ENCODE data around the gene TEKT5.

Gene TEKT5

DNA sequence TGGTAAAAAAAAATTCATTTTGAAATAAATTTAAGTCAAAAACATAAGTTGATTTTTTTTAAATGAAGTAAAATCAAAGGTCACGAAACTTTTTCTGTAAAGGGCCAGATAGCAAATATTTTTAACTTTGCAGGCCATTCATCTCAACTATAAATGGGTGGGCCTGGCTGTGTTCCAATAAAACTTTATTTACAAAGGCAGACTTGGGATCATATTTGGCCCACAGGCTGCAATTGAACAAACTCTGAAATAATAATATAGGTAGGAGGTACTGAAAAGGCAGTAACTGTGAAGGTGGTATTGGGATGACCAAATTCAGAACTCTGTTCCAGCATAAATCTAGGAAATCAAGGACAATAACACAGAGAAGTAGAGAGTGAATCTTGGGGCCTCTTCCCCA is 102.1 kb downstream of the TEKT5 start:
- Histone ChIP-seq H3K4me1 (ENCODE audit: control extremely low read depth in 1 of 4, control insufficient read depth in 4 of 4, insufficient read depth in 4 of 4, low read length in 3 of 4) (no peaks in the 10 kb centered on the region), H3K4me3 (ENCODE audit: control insufficient read depth in 1 of 7, extremely low read depth in 1 of 7, insufficient read depth in 4 of 7, low read depth in 2 of 7, low read length in 6 of 7) (no peak overlapping the region), H3K27ac (ENCODE audit: insufficient read depth in 1 of 2, low read depth in 1 of 2, low read length in 2 of 2, poor library complexity in 1 of 2, severe bottlenecking in 2 of 2) (no peak overlapping the region), H3K27me3 (replicated peaks in 2 of 5; ENCODE audit: control insufficient read depth in 4 of 5, insufficient read depth in 5 of 5, low read length in 4 of 5) (peaks cover 0 to 7% (median 0%) of the 10 kb centered on the region in 5 experiments), H3K9me3 (ENCODE audit: control extremely low read depth in 1 of 5, control insufficient read depth in 4 of 5, insufficient read depth in 2 of 5, low read depth in 1 of 5, low read length in 4 of 5) (no peaks in the 10 kb centered on the region), H3K36me3 (ENCODE audit: control insufficient read depth in 4 of 4, insufficient read depth in 4 of 4, low read length in 3 of 4) (no peaks in the 10 kb centered on the region)
- no CpG with 5 or more reads among the region's 1 CpG for WGBS (ENCODE audit: insufficient coverage)
- CTCF ChIA-PET, result no interaction called here
- POLR2A ChIA-PET, result no interaction called here
- DNase-seq, result no peak

GRCh38 chr16:10590342-10590741 is 104.4 kb downstream of the TEKT5 start:
- Histone ChIP-seq H3K9me3 (ENCODE audit: control extremely low read depth in 1 of 5, control insufficient read depth in 4 of 5, insufficient read depth in 2 of 5, low read depth in 1 of 5, low read length in 4 of 5) (no peaks in the 10 kb centered on the region), H3K36me3 (ENCODE audit: control insufficient read depth in 4 of 4, insufficient read depth in 4 of 4, low read length in 3 of 4) (no peaks in the 10 kb centered on the region), H3K27me3 (replicated peaks in 2 of 5; ENCODE audit: control insufficient read depth in 4 of 5, insufficient read depth in 5 of 5, low read length in 4 of 5) (peaks cover 0 to 3% (median 0%) of the 10 kb centered on the region in 5 experiments), H3K4me3 (ENCODE audit: control insufficient read depth in 1 of 7, extremely low read depth in 1 of 7, insufficient read depth in 4 of 7, low read depth in 2 of 7, low read length in 6 of 7) (no peak overlapping the region), H3K4me1 (ENCODE audit: control extremely low read depth in 1 of 4, control insufficient read depth in 4 of 4, insufficient read depth in 4 of 4, low read length in 3 of 4) (no peaks in the 10 kb centered on the region), H3K27ac (ENCODE audit: insufficient read depth in 1 of 2, low read depth in 1 of 2, low read length in 2 of 2, poor library complexity in 1 of 2, severe bottlenecking in 2 of 2) (no peak overlapping the region)
- no peak for DNase-seq
- POLR2A ChIA-PET, result no interaction called here
- WGBS (ENCODE audit: insufficient coverage), result 83% methylated on average over 3 of the region's 4 CpGs
- CTCF ChIA-PET, result no interaction called here

- POLR2A ChIA-PET, result no interaction called here
- CTCF ChIA-PET, result interaction anchor here (1.2 kb wide), 1 partner anchor 22 kb away, joined by 3 read pairs; no protein-coding TSS in a partner anchor
- peaks cover 0 to 3% (median 0%) of the 10 kb centered on the region in 5 experiments for H3K27me3 ChIP-seq (replicated peaks in 2 of 5; ENCODE audit: control insufficient read depth in 4 of 5, insufficient read depth in 5 of 5, low read length in 4 of 5)
- H3K36me3 ChIP-seq (ENCODE audit: control insufficient read depth in 4 of 4, insufficient read depth in 4 of 4, low read length in 3 of 4), result no peaks in the 10 kb centered on the region
- 100% methylated on average over 3 of the region's 5 CpGs for WGBS (ENCODE audit: insufficient coverage)
- no peaks in the 10 kb centered on the region for H3K9me3 ChIP-seq (ENCODE audit: control extremely low read depth in 1 of 5, control insufficient read depth in 4 of 5, insufficient read depth in 2 of 5, low read depth in 1 of 5, low read length in 4 of 5)
- H3K4me1 ChIP-seq (ENCODE audit: control extremely low read depth in 1 of 4, control insufficient read depth in 4 of 4, insufficient read depth in 4 of 4, low read length in 3 of 4), result no peaks in the 10 kb centered on the region
- no peak overlapping the region for H3K27ac ChIP-seq (ENCODE audit: insufficient read depth in 1 of 2, low read depth in 1 of 2, low read length in 2 of 2, poor library complexity in 1 of 2, severe bottlenecking in 2 of 2)
- no peak for DNase-seq
- H3K4me3 ChIP-seq (ENCODE audit: control insufficient read depth in 1 of 7, extremely low read depth in 1 of 7, insufficient read depth in 4 of 7, low read depth in 2 of 7, low read length in 6 of 7), result no peak overlapping the region
Observed at GRCh38 chr16:10589109-10589508, 105.6 kb downstream of the TEKT5 start.

DNA sequence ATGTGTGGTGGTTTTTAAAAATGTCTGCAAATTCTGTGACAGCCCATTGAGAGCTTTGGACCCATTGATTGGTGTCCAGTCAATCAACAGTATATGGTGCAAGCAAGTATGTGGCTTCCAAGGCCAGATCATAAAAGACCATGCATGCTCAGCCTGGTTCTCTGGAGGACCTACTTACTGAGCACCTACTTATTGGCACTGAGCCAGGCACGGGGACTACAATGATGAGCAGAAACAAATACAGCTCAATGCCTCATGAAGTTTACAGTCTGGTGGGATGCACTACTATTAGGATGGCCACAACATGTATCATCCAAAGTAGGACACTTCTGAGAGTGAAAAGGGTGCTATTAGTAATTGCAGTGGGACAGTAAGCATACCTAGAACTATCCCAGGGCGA is 107.1 kb downstream of the TEKT5 start:
- WGBS (ENCODE audit: insufficient coverage), result 90% methylated on average over 1 of the region's 2 CpGs
- ChIA-PET CTCF (no interaction called here), POLR2A (interaction anchor here (0.7 kb wide), 1 partner anchor 319 kb away, joined by 3 read pairs; no protein-coding TSS in a partner anchor)
- no peak overlapping the region for H3K4me3 ChIP-seq (ENCODE audit: control insufficient read depth in 1 of 7, extremely low read depth in 1 of 7, insufficient read depth in 4 of 7, low read depth in 2 of 7, low read length in 6 of 7)
- no peaks in the 10 kb centered on the region for H3K4me1 ChIP-seq (ENCODE audit: control extremely low read depth in 1 of 4, control insufficient read depth in 4 of 4, insufficient read depth in 4 of 4, low read length in 3 of 4)
- peaks cover 0 to 5% (median 3%) of the 10 kb centered on the region in 5 experiments for H3K9me3 ChIP-seq (ENCODE audit: control extremely low read depth in 1 of 5, control insufficient read depth in 4 of 5, insufficient read depth in 2 of 5, low read depth in 1 of 5, low read length in 4 of 5)
- H3K27ac ChIP-seq (ENCODE audit: insufficient read depth in 1 of 2, low read depth in 1 of 2, low read length in 2 of 2, poor library complexity in 1 of 2, severe bottlenecking in 2 of 2), result no peak overlapping the region
- DNase-seq, result no peak
- peaks cover 0 to 11% (median 10%) of the 10 kb centered on the region in 5 experiments for H3K27me3 ChIP-seq (replicated peaks in 2 of 5; ENCODE audit: control insufficient read depth in 4 of 5, insufficient read depth in 5 of 5, low read length in 4 of 5)
- no peaks in the 10 kb centered on the region for H3K36me3 ChIP-seq (ENCODE audit: control insufficient read depth in 4 of 4, insufficient read depth in 4 of 4, low read length in 3 of 4)

DNA sequence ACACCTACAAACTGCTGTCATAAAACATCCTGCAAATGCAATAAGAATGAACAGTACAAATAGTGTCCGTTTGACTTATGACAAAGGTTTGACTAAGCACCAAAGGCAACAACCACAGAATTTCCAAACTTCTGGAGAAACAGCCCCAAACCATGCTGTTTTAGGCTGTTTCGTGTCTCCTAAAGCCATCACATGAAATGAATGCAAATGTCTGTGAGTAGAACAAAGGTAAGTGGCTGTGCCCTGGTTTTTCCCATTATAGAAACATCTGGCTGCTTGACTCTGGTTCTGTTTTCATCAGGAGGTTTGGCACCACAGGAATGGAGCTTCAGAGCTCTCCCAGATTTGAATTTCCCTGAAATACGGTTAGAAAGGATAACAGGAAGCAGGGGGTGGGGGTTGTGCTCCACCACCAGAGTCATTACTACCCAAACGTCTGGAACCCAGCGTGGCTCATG is 109.7 kb downstream of the TEKT5 start:
- peaks cover 0 to 5% (median 3%) of the 10 kb centered on the region in 5 experiments for H3K9me3 ChIP-seq (ENCODE audit: control extremely low read depth in 1 of 5, control insufficient read depth in 4 of 5, insufficient read depth in 2 of 5, low read depth in 1 of 5, low read length in 4 of 5)
- peaks cover 0 to 34% (median 22%) of the 10 kb centered on the region in 5 experiments for H3K27me3 ChIP-seq (replicated peaks in 2 of 5; ENCODE audit: control insufficient read depth in 4 of 5, insufficient read depth in 5 of 5, low read length in 4 of 5)
- DNase-seq, result no peak
- ChIA-PET CTCF (no interaction called here), POLR2A (no interaction called here)
- H3K4me1 ChIP-seq (ENCODE audit: control extremely low read depth in 1 of 4, control insufficient read depth in 4 of 4, insufficient read depth in 4 of 4, low read length in 3 of 4), result peaks cover 0 to 10% (median 8%) of the 10 kb centered on the region in 4 experiments
- WGBS (ENCODE audit: insufficient coverage), result 83% methylated on average over 3 of the region's 5 CpGs
- no peaks in the 10 kb centered on the region for H3K36me3 ChIP-seq (ENCODE audit: control insufficient read depth in 4 of 4, insufficient read depth in 4 of 4, low read length in 3 of 4)
- no peak overlapping the region for H3K4me3 ChIP-seq (ENCODE audit: control insufficient read depth in 1 of 7, extremely low read depth in 1 of 7, insufficient read depth in 4 of 7, low read depth in 2 of 7, low read length in 6 of 7)
- H3K27ac ChIP-seq (ENCODE audit: insufficient read depth in 1 of 2, low read depth in 1 of 2, low read length in 2 of 2, poor library complexity in 1 of 2, severe bottlenecking in 2 of 2), result no peak overlapping the region

DNA sequence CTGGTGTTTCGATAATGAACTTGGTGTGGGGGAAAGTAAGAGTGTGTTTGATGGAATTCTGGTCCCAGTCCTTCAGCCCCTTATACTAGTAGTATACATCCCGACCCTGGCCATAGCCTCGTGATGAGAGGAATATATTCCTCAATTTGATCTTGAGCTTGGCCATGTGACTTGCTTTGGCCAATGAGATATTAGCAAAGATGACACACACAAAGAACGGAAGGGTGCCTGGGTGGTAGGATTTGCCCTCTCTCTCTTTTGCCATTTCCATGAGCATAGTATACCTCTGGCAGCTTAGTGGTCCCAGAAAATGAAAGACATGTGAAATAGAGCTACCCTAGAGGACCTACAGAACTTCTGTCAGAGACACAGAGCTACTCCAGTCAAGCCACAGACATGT is 111.5 kb downstream of the TEKT5 start:
- no peak overlapping the region for H3K4me3 ChIP-seq (ENCODE audit: control insufficient read depth in 1 of 7, extremely low read depth in 1 of 7, insufficient read depth in 4 of 7, low read depth in 2 of 7, low read length in 6 of 7)
- H3K27ac ChIP-seq (ENCODE audit: insufficient read depth in 1 of 2, low read depth in 1 of 2, low read length in 2 of 2, poor library complexity in 1 of 2, severe bottlenecking in 2 of 2), result no peak overlapping the region
- ChIA-PET CTCF (no interaction called here), POLR2A (no interaction called here)
- H3K36me3 ChIP-seq (ENCODE audit: control insufficient read depth in 4 of 4, insufficient read depth in 4 of 4, low read length in 3 of 4), result no peaks in the 10 kb centered on the region
- peaks cover 0 to 15% (median 10%) of the 10 kb centered on the region in 4 experiments for H3K4me1 ChIP-seq (ENCODE audit: control extremely low read depth in 1 of 4, control insufficient read depth in 4 of 4, insufficient read depth in 4 of 4, low read length in 3 of 4)
- H3K9me3 ChIP-seq (ENCODE audit: control extremely low read depth in 1 of 5, control insufficient read depth in 4 of 5, insufficient read depth in 2 of 5, low read depth in 1 of 5, low read length in 4 of 5), result peaks cover 0 to 5% (median 3%) of the 10 kb centered on the region in 5 experiments
- H3K27me3 ChIP-seq (replicated peaks in 2 of 5; ENCODE audit: control insufficient read depth in 4 of 5, insufficient read depth in 5 of 5, low read length in 4 of 5), result peaks cover 0 to 51% (median 33%) of the 10 kb centered on the region in 5 experiments
- 100% methylated on average over 1 of the region's 4 CpGs for WGBS (ENCODE audit: insufficient coverage)
- DNase-seq, result no peak

DNA sequence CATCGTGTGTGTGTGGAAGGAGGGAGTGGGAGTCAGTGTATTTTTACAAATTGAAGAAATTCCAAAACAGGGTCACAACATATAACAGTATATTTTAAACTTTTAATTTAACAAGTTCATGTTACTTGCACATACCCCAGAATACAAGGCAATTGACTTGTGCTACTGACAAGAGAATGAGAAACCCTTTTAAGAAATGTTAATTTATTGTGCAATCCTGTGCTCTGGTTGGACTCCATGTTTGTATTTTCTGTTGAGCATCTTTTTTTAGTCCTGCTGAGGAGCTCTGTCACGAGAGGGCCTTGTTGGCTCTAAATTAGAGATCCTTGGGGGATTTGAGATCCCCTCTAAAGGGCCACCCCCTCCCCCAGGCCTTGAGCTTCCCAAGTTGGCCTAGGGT is 113.2 kb downstream of the TEKT5 start:
- ChIA-PET CTCF (no interaction called here), POLR2A (no interaction called here)
- 67% methylated on average over 1 of the region's 2 CpGs for WGBS (ENCODE audit: insufficient coverage)
- H3K9me3 ChIP-seq (ENCODE audit: control extremely low read depth in 1 of 5, control insufficient read depth in 4 of 5, insufficient read depth in 2 of 5, low read depth in 1 of 5, low read length in 4 of 5), result peaks cover 0 to 5% (median 3%) of the 10 kb centered on the region in 5 experiments
- no peak overlapping the region for H3K4me3 ChIP-seq (ENCODE audit: control insufficient read depth in 1 of 7, extremely low read depth in 1 of 7, insufficient read depth in 4 of 7, low read depth in 2 of 7, low read length in 6 of 7)
- no peaks in the 10 kb centered on the region for H3K36me3 ChIP-seq (ENCODE audit: control insufficient read depth in 4 of 4, insufficient read depth in 4 of 4, low read length in 3 of 4)
- DNase-seq, result no peak
- H3K27ac ChIP-seq (ENCODE audit: insufficient read depth in 1 of 2, low read depth in 1 of 2, low read length in 2 of 2, poor library complexity in 1 of 2, severe bottlenecking in 2 of 2), result no peak overlapping the region
- peaks cover 0 to 15% (median 10%) of the 10 kb centered on the region in 4 experiments for H3K4me1 ChIP-seq (ENCODE audit: control extremely low read depth in 1 of 4, control insufficient read depth in 4 of 4, insufficient read depth in 4 of 4, low read length in 3 of 4)
- H3K27me3 ChIP-seq (replicated peaks in 2 of 5; ENCODE audit: control insufficient read depth in 4 of 5, insufficient read depth in 5 of 5, low read length in 4 of 5), result peaks cover 0 to 59% (median 33%) of the 10 kb centered on the region in 5 experiments
